Superior temporal gyrus (tissue), 1 donor: ENCODE measurements around the gene ENC1.
"Not testable (repeated sequence)": the region's sequence is repeated elsewhere in the genome, so short reads cannot be mapped to it uniquely, and the experiment has no call there.

Source experiments
- DNase-seq: peaks from one replicate; pipeline ENCODE4 v3.0.0-alpha.2; 2016; ENCODE audit errors: extremely low spot score

ENC1 gene

DNA sequence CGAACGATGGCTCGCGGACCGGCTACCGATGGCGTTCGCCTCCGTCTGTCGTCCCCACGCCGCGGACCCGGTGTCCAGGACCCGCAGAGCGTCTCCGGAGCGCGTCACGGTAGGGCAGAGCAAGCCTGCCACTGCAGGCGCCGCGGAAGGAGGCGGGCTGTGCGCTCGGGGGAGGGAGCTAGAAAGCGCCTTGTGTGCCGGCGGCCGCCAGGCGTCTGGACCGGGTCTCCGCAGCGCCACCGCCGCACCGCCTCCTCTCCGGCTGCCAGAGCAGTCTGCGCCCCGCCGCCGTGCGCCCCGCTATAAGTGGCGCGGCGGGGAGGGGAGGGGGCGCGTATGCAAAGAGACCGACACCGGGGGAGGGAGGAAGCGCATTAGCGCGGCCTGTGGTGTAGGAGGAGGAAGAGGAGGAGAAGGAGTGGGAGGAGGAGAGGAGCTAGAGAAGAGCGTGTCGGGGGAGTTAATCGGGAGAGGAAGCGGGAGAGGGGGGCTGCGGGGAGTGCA lies at the start of gene ENC1:
TSS of gene ENC1 (minus strand) at position 279 of the 504 bp plus-strand sequence. CDS start 4,243 bp downstream, outside the sequence.
- DNase-seq, result no peak

DNA sequence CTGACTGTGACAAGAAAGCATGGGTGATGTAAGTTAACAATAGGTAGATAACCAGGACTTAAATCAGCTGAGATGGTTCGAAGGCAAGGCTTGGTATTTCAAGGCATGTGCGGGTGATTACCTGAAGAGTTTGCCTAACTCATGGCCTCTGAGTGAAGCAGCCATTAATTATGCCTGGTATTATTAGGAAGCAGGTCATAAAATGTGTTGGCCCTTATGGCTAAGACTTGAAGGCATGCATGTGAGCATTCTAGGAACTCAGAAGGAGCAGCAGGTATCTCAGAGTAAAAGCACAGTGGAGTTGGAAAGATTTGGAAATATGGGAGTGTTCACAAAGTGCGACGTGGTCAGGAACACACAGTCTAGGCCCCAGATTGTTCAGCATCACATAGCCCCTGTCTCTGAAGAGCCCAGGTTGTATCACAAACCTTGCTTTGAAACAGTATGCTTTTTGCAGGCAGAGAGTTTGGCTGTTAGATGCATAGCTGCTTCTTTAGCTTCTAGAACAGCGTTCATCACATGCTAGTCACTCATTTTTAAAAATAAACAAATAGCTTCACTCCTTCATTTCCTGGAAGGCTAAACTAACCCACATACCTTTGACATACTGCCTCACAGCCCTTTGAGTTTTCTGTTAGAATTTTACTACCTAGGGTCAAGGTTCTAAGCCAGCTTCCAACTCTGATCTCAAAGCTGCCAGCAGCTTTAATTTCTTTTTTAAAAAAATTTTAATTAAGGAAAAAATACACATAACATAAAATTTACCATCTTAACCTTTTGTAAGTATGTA lies 46.6 kb upstream of the ENC1 start:
- no peak for DNase-seq

DNA sequence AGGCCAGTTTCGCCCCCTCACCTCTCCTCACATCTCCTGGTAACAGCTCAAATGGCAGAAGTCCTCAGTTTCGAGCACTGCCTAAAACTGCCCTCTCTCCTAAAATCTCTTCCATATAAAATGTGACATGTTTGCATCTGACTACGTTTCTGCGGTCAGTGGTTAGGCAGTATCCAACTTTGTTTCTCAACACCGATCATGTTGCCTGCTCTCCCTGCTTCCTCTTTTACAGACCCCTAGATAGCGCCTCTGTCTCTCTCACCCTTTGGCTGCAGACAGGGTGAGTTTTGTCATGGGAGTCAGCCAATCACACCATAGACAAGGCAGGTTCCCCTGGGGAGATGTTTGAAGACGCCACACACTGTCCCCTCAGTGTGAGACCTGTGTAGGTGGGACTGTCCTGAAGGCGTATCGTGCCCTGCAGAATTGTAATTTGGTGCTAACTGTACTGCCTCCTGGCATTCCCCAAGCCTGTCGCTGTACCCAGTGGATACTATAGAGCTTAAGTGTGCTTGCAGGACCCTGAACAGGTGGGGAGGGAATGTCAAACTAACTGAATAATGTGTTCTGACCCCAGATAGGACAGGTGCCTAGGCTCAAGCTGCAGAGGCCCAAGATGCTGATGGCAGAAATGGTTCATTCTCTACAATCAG lies 45.6 kb upstream of the ENC1 start:
- DNase-seq, result peak; percentile 47

DNA sequence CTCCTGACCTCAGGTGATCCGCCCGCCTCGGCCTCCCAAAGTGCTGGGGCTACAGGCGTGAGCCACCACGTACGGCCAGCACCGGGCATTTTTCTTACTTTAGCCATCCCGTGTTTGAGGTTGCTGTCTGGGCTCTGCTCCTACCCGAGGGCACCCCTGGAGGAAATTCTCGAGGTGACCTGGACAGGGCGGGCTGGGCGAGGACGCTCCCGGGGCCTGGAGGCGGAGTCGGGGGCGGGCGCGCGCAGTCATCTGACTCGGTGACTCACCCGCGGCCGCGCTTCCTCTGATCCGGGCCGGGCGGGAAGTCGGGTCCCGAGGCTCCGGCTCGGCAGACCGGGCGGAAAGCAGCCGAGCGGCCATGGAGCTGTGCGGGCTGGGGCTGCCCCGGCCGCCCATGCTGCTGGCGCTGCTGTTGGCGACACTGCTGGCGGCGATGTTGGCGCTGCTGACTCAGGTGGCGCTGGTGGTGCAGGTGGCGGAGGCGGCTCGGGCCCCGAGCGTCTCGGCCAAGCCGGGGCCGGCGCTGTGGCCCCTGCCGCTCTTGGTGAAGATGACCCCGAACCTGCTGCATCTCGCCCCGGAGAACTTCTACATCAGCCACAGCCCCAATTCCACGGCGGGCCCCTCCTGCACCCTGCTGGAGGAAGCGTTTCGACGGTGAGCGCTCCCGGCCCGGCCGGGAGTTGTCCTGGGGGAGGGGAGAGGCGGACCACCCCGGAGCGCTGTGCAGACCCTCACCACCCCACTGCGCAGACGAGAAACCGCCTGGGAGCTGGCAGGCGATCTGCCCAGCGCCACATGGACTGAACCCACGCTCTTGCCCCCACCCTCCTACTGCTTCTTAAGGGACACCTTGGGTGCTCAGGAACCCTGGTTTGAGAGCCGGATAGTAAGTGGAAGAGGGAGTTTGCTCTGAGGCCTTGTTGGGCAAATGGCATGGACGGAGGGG lies 44.6 kb upstream of the ENC1 start, which contains the start of gene HEXB:
TSS of gene HEXB (plus strand) at position 334 of the 952 bp plus-strand sequence. CDS start at position 362, 28 bp downstream.
- DNase-seq, result peak; percentile 78

DNA sequence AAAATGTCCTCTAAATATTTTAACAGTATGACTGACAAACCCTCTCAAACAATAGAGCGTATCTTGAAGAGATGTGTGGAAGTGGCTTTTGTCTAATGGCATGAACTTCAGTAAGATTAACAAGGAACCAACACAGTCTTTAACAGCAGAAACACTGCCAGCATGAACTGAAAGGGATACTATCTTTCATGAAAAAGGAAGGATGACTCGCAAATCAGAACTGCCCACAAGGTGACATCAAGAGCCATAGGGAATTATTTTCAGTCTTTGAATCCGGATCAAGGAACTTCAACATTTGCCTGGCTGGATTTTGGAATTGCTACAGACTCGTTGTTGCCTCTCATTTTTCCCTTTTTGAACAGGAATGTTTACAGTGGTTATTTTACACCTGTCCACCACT lies 39.4 kb upstream of the ENC1 start:
- DNase-seq, result no peak

DNA sequence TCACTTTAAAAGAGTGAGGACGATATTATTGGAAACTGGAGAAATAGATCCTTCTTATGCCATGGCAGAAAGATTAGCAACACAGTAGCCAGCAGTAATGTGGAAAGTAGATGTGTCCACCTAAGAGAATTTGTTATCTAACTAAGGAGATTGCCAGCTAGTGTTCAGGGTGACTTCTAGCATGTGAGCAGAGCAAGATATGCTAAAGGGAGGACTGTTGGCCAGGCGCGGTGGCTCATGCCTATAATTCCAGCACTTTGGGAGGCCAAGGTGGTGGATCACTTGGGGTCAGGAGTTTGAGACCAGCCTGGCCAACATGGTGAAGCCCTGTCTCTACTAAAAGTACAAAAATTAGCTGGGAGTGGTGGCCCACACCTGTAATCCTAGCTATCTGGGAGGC lies 38.8 kb upstream of the ENC1 start:
- not testable (repeated sequence) for DNase-seq

GRCh38 chr5:74678123-74678522 lies 37.6 kb upstream of the ENC1 start:
- DNase-seq, result not testable (repeated sequence)

DNA sequence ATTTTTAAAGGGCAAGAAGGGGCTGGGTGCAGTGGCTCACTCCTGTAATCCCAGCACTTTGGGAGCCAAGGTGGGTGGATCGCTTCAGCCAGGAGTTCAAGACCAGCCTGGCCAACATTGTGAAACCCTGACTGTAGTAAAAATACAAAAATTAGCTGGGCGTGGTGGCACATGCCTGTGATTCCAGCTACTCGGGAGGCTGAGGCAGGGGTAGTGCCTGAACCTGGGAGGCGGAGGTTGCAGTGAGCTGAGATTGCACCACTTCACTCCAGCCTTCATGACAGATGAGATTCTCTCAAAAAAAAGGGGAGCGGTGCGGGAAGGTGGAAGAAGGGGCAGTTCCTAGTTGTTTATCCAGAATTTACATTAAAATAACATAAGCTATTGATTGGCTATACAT lies 35.9 kb upstream of the ENC1 start:
- not testable (repeated sequence) for DNase-seq

DNA sequence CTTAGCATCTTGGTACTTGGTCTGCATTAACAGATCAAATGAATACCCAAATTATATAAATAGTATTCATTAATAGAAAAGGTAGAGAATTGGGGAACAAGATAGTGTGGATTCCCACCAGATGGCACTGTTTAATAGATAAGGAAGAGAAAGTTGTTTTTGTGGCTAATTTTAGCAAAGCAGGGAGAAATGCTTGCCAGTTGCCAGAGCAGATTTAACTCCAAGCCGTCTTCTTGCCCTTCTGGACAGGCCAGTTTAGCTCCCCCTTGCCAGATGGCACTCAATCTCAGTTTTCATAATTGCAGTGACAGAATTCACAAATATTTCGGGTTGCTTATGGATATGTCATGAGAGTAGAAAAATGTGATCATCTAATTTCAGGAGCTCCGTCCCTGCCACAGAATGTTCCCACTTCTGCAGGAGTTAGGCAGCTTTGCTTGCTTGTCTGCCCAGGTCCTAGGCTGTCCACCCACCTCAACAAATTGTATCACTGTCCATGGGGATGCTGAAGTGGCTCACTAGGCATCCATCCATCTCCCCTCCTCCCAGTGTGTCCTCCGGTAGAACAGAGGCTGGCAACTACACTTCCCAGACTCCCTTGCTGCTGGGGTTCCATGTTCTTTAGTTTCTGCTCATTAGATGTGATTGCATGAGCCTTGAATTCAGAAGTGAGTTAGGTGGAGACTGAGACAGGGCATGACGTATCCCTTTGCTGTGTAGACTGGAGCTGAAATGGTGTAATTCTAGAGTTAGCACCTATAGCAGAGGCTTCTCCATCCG lies 32.7 kb upstream of the ENC1 start:
- DNase-seq, result peak; percentile 90

DNA sequence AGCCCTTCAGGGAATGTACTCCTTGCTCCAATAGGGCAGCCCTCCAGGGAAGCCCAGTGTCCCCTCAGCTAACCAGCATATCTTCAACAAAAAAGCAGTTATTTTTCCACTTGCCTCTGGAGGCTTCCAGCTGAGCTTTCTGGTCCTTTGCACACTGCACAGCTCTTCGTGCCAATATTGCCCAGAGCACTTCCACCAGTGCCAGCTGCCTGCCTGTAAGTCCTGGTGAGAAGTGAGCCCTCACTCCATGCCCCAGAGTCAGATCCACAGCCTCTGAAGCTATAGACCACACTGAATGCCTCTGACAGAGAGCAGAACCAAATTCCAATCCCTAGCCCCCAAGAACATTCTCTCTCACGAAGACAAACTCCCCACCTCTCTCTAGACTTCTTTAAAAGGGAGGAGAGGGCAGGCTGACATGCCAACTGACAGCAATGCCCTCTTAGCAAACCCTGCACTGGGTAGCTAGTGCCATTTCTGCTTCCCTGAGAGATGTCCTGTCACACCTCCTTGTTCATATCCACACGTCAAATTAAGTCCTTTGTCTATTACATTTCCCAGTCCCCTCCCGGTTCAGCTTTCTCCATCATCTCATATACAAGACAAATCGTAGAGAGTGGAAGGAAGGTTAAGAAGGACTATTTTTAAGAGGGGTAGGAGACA lies 31.8 kb upstream of the ENC1 start:
- no peak for DNase-seq

- no peak for DNase-seq
These were observed 30.0 kb upstream of the ENC1 start for GRCh38 chr5:74670396-74671038.

- DNase-seq, result no peak
These were observed 29.3 kb upstream of the ENC1 start for GRCh38 chr5:74669821-74670220.

DNA sequence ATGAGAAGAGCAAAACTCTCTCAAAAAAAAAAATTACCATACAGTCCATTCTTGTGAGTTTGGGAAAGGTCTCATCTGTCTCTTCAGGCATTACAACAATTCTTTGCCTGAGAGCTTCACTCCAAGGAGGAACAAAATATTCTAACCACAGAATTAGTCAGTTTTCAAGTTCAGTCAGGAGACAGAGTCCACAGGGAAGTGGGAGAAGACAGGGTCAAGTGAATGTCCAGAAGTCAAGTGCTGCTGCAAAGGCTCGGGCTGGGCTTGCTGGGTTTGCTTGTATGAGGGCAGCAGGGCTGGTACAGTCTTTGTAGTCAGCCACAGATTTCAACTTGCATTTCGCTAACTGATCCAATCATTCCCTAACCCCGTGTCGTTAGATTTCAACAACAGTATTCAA lies 26.9 kb upstream of the ENC1 start:
- no peak for DNase-seq

DNA sequence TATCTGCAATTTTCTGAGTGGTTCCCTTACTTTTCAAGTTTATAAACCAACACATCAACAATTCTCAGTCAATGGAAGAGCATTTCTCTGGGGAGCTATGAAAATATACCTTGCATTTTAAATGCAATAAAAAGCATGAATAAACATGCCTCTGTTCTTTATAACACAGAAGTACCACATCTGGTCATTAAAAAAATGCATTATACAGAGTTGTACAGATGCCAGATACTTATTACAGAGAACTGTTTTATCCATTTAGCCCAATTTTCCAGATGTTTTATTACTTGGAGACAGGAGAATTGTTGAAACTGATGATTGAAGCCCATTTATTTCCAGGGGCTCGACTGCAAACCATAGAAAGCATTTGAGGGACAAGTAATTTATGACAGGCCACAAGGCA lies 25.3 kb upstream of the ENC1 start:
- DNase-seq, result no peak

DNA sequence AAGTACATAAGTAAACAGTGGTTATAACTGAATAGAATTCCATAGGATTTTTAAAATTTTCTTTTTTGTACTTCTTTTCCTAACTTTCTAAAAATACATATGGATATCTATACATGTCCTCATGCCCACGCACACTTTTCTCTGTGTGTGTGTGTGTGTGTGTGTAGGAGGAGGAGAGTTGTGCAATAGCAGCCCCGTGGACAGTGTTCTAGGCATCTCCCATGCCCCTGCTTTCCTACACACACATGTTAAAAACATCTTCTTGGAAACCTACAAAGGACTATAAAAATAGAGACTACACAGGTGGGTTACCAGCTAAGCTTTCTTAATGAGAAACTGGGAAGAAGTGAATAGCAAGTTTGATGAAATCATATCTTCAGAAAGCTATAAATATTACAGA lies 24.7 kb upstream of the ENC1 start:
- DNase-seq, result peak; percentile 61

DNA sequence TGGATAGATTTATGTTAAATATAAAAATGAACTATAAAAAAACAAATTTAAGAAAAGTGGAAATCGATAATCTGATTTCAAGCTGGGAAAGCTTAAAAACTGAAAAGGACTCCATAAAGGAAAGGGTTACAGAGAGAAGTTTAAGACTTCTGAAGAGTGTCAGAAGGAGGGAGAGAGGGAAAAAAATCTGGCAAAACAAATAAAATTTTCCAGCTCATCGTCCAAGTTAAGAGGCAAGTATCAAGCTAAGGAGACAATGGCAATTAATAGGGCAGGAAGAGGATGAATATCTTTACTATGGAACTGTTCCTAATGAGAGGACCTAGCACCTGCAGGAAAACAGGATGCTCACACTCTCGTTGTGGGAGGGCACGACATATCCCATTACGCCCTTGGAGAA lies 24.0 kb upstream of the ENC1 start:
- DNase-seq, result no peak

DNA sequence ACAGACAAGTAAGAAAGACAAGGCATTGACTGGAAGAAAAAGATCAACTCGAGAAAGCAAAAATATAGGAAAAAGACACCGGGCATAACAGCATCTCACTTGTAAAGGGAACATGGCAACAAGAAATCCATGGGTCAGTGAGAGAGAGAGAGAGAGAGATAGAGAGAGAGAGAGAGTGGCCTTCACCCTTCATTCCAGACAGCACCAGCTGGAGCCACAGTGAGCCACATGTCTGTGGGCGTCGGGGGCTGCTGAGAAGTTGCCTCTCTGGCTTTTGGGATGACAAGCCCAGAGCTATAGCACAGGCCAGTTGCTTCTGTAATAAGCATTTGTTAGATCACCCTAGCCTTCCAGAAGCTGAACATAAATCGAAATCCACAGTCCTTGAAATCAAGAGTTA lies 20.3 kb upstream of the ENC1 start:
- DNase-seq, result no peak

GRCh38 chr5:74660140-74660539 lies 19.6 kb upstream of the ENC1 start:
- no peak for DNase-seq

GRCh38 chr5:74659172-74659571 lies 18.6 kb upstream of the ENC1 start:
- no peak for DNase-seq

DNA sequence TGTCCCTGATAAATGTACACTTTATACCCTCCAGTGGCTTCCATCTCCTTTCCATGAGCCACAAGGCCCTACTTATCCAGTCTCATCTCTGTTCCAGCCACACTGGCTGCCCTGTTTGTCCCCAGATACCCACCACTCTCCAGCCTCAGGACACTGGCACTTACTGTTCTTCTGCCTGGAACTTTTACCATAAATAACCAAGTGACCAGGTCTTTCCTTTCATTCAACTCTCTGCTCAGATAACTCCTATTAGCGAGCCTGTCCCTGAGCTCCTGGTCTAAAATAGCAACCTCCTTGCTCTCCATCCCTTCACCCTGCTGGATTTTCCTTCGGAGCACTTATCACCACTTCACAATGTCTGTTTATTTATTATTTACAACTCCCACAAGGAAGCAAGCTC lies 16.6 kb upstream of the ENC1 start:
- DNase-seq, result no peak
